HepG2 (cell line): ENCODE measurements around the gene GCHFR. TPM values are rescaled to one million over a fixed set of nuclear protein-coding genes. Genes with fewer than 3 reads are reported as not detected.

ENCODE experiments used
- ARID2 ChIP-seq: sonication (generic); formaldehyde crosslinking; IDR thresholded peaks from 2 replicates; pipeline ENCODE4 v1.8.1; 2022; ENCODE audit warnings: mild to moderate bottlenecking, missing genetic modification reagents, borderline replicate concordance
- CBX5 ChIP-seq: sonication (generic); formaldehyde crosslinking; IDR thresholded peaks from 2 replicates; pipeline ENCODE4 v1.4.0; 2020; ENCODE audit warnings: missing genetic modification reagents, borderline replicate concordance
- CEBPB ChIP-seq: IDR thresholded peaks from 2 replicates; pipeline ENCODE4 v1.6.1; 2011; ENCODE audit warnings: low read depth, low read length, improper control_type of control experiment, borderline replicate concordance
- ETV6 ChIP-seq: sonication (generic); formaldehyde crosslinking; conservative IDR thresholded peaks from 2 replicates; pipeline ENCODE4 v1.4.0; 2020; ENCODE audit warnings: missing genetic modification reagents
- FOSL2 ChIP-seq: sonication (generic); formaldehyde crosslinking; IDR thresholded peaks from 2 replicates; pipeline ENCODE4 v1.4.0; 2020; ENCODE audit warnings: missing genetic modification reagents
- GFI1 ChIP-seq: sonication (generic); formaldehyde crosslinking; IDR thresholded peaks from 2 replicates; pipeline ENCODE4 v1.5.0; 2020; ENCODE audit warnings: missing genetic modification reagents, mild to moderate bottlenecking, borderline replicate concordance
- HMGXB4 ChIP-seq, 2 experiments: sonication (generic) in 1 of 2; formaldehyde crosslinking in 1 of 2; IDR thresholded peaks; 2 replicates each; pipeline versions ENCODE4 v1.4.0 to v1.6.1; 2018 to 2020; ENCODE audit warnings: missing genetic modification reagents in 2 of 2, borderline replicate concordance in 1 of 2, low read depth in 1 of 2, mild to moderate bottlenecking in 1 of 2, missing biosample characterization in 1 of 2
- MAF1 ChIP-seq: sonication (generic); formaldehyde crosslinking; IDR thresholded peaks from 2 replicates; pipeline ENCODE4 v1.5.0; 2020; ENCODE audit warnings: missing genetic modification reagents, borderline replicate concordance
- MIER2 ChIP-seq: IDR thresholded peaks from 2 replicates; pipeline ENCODE4 v1.6.1; 2016; ENCODE audit warnings: missing biosample characterization, missing genetic modification reagents
- RFXAP ChIP-seq: sonication (generic); formaldehyde crosslinking; IDR thresholded peaks from 2 replicates; pipeline ENCODE4 v1.4.0; 2020; ENCODE audit warnings: missing genetic modification reagents, borderline replicate concordance
- XRCC5 ChIP-seq: fragments of 200-400 bp; formaldehyde crosslinking; optimal IDR thresholded peaks from 2 replicates; pipeline ENCODE3; 2017; ENCODE audit warnings: mild to moderate bottlenecking, low read length
- ZFYVE20 ChIP-seq: sonication (generic); formaldehyde crosslinking; IDR thresholded peaks from 2 replicates; pipeline ENCODE4 v1.8.0; 2023; ENCODE audit warnings: low read depth, mild to moderate bottlenecking, moderate library complexity, missing genetic modification reagents, borderline replicate concordance
- ZMYM3 ChIP-seq: sonication (generic); formaldehyde crosslinking; IDR thresholded peaks from 2 replicates; pipeline ENCODE4 v1.5.1; 2020; ENCODE audit warnings: mild to moderate bottlenecking, missing genetic modification reagents
- ZMYM4 ChIP-seq: sonication (generic); formaldehyde crosslinking; IDR thresholded peaks from 2 replicates; pipeline ENCODE4 v1.8.1; 2023; ENCODE audit warnings: mild to moderate bottlenecking, missing genetic modification reagents
- ZNF720 ChIP-seq: sonication (generic); formaldehyde crosslinking; IDR thresholded peaks from 2 replicates; pipeline ENCODE4 v1.4.0; 2020; ENCODE audit warnings: missing genetic modification reagents
- ZNF773 ChIP-seq: sonication (generic); formaldehyde crosslinking; IDR thresholded peaks from 2 replicates; pipeline ENCODE4 v1.4.0; 2020; ENCODE audit warnings: missing genetic modification reagents, borderline replicate concordance
- ZZZ3 ChIP-seq: sonication (generic); formaldehyde crosslinking; IDR thresholded peaks from 2 replicates; pipeline ENCODE4 v1.4.0; 2020; ENCODE audit warnings: missing genetic modification reagents, mild to moderate bottlenecking, borderline replicate concordance
- polyA plus RNA-seq, 8 experiments: library from polyadenylated mRNA; depleted of rRNA in 3 of 8; stranded (reverse) in 7 of 8; unstranded in 1 of 8; fragments of >200 nt; fragmentation: Illumina TruSeq in 4 of 8; extraction: Trizol in 4 of 8; gene quantifications; 2 replicates each; pipeline versions ENCODE4 v1.2.1 to v1.2.3, GENCODE V29; 2011 to 2016; ENCODE audit warnings: low read depth in 4 of 8, missing spikeins in 1 of 8, mixed read lengths in 1 of 8; ENCODE audit not compliant: insufficient read depth in 1 of 8
- total RNA-seq, 5 experiments: library from RNA; depleted of rRNA; stranded (reverse); fragments of >200 nt; fragmentation: Illumina TruSeq; extraction: Trizol; gene quantifications; 2 replicates each; pipeline ENCODE4 v1.2.3, GENCODE V29; 2016; ENCODE audit warnings: low read depth in 1 of 5
- TF ChIP-seq, protein P1 (sequence below): conservative IDR thresholded peaks from 2 replicates; pipeline ENCODE4 v1.6.1; 2018; ENCODE audit warnings: missing genetic modification reagents
- TF ChIP-seq, protein P2 (sequence below): sonication (generic); formaldehyde crosslinking; IDR thresholded peaks from 2 replicates; pipeline ENCODE4 v1.5.1; 2020; ENCODE audit warnings: mild to moderate bottlenecking, missing genetic modification reagents, borderline replicate concordance
- TF ChIP-seq, protein P3 (sequence below): IDR thresholded peaks from 2 replicates; pipeline ENCODE4 v1.6.1; 2012; ENCODE audit warnings: low read depth, low read length, improper control_type of control experiment

GCHFR gene
- total and polyA plus RNA-seq, 2 of the 13 experiments (the other 11 are each of a cell fraction or from before 2014, with no cell fraction given): 51.5 to 92.4 TPM

DNA sequence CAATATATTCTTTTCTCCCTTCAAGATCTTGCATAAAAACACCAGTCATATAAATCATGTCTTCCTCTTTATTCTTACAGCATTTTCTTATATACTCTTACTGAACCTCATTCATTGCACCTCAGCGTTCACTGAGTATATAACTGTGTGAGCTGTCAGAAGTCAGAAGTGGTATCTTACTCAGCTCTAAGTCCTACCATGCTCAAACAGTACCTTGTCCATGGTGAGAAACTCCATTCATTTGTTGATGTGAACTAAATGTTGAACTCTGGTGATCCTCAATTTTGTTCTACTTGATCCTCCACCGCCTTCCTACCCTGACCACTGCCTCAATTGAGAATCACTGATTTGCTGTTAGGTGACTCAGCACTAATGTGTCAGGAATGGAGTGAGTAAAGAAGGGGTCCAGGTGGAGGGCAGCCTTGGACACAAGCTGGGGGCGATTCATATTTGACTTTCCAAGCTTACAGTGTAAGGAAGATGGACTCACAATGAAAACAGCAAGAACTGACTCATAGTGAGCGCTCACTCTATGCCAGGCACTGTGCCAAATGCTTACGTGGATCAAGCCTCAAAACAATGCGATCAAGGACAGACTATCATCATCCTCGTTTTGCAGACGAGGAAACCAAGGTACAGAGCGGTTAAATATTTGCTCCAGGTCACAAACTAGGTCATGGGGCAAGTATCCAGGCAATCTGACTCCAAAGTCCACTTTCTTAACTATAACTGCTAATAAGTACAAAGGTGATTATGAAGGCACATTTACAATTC lies 29.5 kb downstream of the GCHFR start (continued):
- TF ChIP-seq MIER2 (CRISPR knock-in tag): peak; percentile 53; the same call in 1 of the 2 replicates
- no peak for TF ChIP-seq ZFYVE20 (CRISPR knock-in tag)
- no peak for TF ChIP-seq ZNF720 (CRISPR knock-in tag)
- peak; percentile 40 for TF ChIP-seq XRCC5
- TF ChIP-seq, protein P1, sequence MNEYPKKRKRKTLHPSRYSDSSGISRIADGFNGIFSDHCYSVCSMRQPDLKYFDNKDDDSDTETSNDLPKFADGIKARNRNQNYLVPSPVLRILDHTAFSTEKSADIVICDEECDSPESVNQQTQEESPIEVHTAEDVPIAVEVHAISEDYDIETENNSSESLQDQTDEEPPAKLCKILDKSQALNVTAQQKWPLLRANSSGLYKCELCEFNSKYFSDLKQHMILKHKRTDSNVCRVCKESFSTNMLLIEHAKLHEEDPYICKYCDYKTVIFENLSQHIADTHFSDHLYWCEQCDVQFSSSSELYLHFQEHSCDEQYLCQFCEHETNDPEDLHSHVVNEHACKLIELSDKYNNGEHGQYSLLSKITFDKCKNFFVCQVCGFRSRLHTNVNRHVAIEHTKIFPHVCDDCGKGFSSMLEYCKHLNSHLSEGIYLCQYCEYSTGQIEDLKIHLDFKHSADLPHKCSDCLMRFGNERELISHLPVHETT (CRISPR knock-in tag): no peak
- TF ChIP-seq, protein P2, sequence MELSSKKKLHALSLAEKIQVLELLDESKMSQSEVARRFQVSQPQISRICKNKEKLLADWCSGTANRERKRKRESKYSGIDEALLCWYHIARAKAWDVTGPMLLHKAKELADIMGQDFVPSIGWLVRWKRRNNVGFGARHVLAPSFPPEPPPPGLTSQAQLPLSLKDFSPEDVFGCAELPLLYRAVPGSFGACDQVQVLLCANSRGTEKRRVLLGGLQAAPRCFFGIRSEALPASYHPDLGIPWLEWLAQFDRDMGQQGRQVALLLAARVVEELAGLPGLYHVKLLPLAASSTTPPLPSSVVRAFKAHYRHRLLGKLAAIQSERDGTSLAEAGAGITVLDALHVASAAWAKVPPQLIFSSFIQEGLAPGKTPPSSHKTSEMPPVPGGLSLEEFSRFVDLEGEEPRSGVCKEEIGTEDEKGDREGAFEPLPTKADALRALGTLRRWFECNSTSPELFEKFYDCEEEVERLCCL: no peak
- TF ChIP-seq ZNF773: no peak
- peak; percentile 66; the same call in 1 of the 2 replicates for TF ChIP-seq GFI1 (CRISPR knock-in tag)
- TF ChIP-seq ZMYM3 (CRISPR knock-in tag): peak; percentile 71; the same call in 1 of the 2 replicates
- no peak for TF ChIP-seq RFXAP (CRISPR knock-in tag)
- peak; percentile 39; the same call in 1 of the 2 replicates for TF ChIP-seq CBX5 (CRISPR knock-in tag)
- no peak for TF ChIP-seq ZZZ3 (CRISPR knock-in tag)
- TF ChIP-seq FOSL2 (CRISPR knock-in tag): peak; percentile 93
- no peak for TF ChIP-seq CEBPB
- TF ChIP-seq HMGXB4 (CRISPR knock-in tag; IDR thresholded peaks at IDR 0.05; ENCODE audit: borderline replicate concordance in 1 of 2, low read depth in 1 of 2): 0 out of 4 replicates have a peak, but pooled peaks of 1 of the 2 experiments have one; percentile 31
- TF ChIP-seq, protein P3, sequence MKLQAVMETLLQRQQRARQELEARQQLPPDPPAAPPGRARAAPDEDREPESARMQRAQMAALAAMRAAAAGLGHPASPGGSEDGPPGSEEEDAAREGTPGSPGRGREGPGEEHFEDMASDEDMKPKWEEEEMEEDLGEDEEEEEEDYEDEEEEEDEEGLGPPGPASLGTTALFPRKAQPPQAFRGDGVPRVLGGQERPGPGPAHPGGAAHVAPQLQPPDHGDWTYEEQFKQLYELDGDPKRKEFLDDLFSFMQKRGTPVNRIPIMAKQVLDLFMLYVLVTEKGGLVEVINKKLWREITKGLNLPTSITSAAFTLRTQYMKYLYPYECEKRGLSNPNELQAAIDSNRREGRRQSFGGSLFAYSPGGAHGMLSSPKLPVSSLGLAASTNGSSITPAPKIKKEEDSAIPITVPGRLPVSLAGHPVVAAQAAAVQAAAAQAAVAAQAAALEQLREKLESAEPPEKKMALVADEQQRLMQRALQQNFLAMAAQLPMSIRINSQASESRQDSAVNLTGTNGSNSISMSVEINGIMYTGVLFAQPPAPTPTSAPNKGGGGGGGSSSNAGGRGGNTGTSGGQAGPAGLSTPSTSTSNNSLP: peak; percentile 90
- TF ChIP-seq ARID2 (CRISPR knock-in tag): no peak
- no peak for TF ChIP-seq ETV6
- no peak for TF ChIP-seq MAF1 (CRISPR knock-in tag)
- peak; percentile 25; the same call in 1 of the 2 replicates for TF ChIP-seq ZMYM4 (CRISPR knock-in tag)
